Gastrocnemius medialis (tissue), 4 donors: ENCODE measurements around the gene PLEKHM2. TPM values are rescaled to one million over a fixed set of nuclear protein-coding genes. Genes with fewer than 3 reads are reported as not detected.

ENCODE experiments used
- ATAC-seq, 2 donors: fragments of 150-250 bp; one replicate each; pipeline ENCODE4 v1.9.1; 2016
- DNase-seq, 2 donors: peaks; one replicate each; pipeline ENCODE4 v3.0.0-alpha.2; 2019
- H3K27ac ChIP-seq, 4 donors: fragments of 200-600 bp; sonication (generic); 1 replicate in 1 of 4; 2 replicates in 3 of 4; pipeline ENCODE4 v1.5.1; 2016 to 2018; ENCODE audit warnings: mild to moderate bottlenecking in 2 of 4, moderate library complexity in 1 of 4
- H3K27me3 ChIP-seq, 3 donors: fragments of 200-600 bp; sonication (generic) in 2 of 3; 1 replicate in 1 of 3; 2 replicates in 2 of 3; pipeline versions ENCODE4 v1.5.1 to v1.6.0; 2016 to 2019; ENCODE audit warnings: mild to moderate bottlenecking in 1 of 3, moderate library complexity in 1 of 3
- H3K36me3 ChIP-seq, 2 donors: fragments of 200-600 bp; sonication (generic) in 1 of 2; one replicate each; pipeline ENCODE4 v1.5.1; 2017 to 2018
- H3K4me1 ChIP-seq, 2 donors: fragments of 200-600 bp; sonication (generic) in 1 of 2; one replicate each; pipeline ENCODE4 v1.5.1; 2016 to 2017; ENCODE audit warnings: mild to moderate bottlenecking in 2 of 2
- H3K4me3 ChIP-seq, 4 donors: fragments of 200-600 bp; sonication (generic) in 3 of 4; 1 replicate in 1 of 4; 2 replicates in 3 of 4; pipeline ENCODE4 v1.5.1; 2016 to 2019; ENCODE audit warnings: mild to moderate bottlenecking in 2 of 4
- H3K9me3 ChIP-seq, 3 donors: fragments of 200-600 bp; sonication (generic) in 2 of 3; 1 replicate in 1 of 3; 2 replicates in 2 of 3; pipeline ENCODE4 v1.5.1; 2016 to 2019
- POLR2A ChIP-seq, 2 donors: fragments of 450-650 bp; IDR thresholded peaks; one replicate each; pipeline ENCODE4 v1.6.1; 2017; ENCODE audit warnings: antibody characterized with exemption in 2 of 2, mild to moderate bottlenecking in 2 of 2, moderate library complexity in 2 of 2
- in situ Hi-C, 4 donors: fragments of 200-750 bp; cut with MboI; loops; one replicate each; pipeline versions ENCODE4 v1.15.0 to v1.8.0; 2017; ENCODE audit warnings: low sequenced_read_pairs in 4 of 4
- intact Hi-C: fragments of 100-400 bp; cut with DNase I; formaldehyde crosslinking; loops from one replicate; pipeline ENCODE4 v1.15.1; 2023; ENCODE audit warnings: low total_unique reads
- total RNA-seq, 4 donors: library from RNA; depleted of rRNA; stranded (reverse); fragments of >200 nt; gene quantifications; one replicate each; pipeline versions ENCODE4 v1.1.0 to v1.2.3, GENCODE V29; 2016
- TF ChIP-seq, protein P1 (sequence below), 5 experiments: fragments of 450-650 bp in 3 of 5; fragments of 200-600 bp in 2 of 5; sonication (generic) in 2 of 5; IDR thresholded peaks in 4 of 5; conservative IDR thresholded peaks in 1 of 5; 1 replicate in 4 of 5; 2 replicates in 1 of 5; pipeline ENCODE4 v1.5.1; 2016 to 2019; ENCODE audit warnings: antibody characterized with exemption in 5 of 5, mild to moderate bottlenecking in 3 of 5, moderate library complexity in 3 of 5

Gene PLEKHM2
- total RNA-seq, 4 donors from 2014 or later, result 86.7 to 170 (median 144) TPM

DNA sequence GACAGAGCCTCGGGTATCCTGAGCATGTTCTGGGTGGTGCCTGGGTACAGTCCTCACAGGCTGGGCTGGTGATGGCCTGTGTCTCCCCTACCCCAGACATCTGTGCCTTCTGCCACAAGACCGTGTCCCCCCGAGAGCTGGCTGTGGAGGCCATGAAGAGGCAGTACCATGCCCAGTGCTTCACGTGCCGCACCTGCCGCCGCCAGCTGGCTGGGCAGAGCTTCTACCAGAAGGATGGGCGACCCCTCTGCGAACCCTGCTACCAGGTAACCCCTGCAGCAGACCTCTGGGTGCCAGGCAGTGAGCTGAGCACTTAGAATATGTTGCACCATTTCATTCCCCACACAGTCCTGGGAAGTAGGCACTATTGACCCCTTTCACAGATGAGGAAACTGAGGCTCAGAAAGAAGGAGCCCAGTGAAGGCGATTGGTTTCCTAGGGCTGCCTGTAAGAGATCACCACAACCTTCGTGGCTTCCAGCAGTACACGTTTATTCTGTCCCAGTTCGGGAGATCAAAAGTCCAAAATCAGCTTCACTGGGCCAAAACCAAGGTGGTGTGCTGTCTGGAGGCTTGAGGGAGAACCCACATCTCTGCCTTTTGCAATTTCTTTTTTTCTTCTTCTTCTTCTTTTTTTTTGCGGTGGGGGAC, 86.3 kb downstream of the PLEKHM2 start:
- no peak for TF ChIP-seq POLR2A (IDR thresholded peaks at IDR 0.05)
- TF ChIP-seq, protein P1, sequence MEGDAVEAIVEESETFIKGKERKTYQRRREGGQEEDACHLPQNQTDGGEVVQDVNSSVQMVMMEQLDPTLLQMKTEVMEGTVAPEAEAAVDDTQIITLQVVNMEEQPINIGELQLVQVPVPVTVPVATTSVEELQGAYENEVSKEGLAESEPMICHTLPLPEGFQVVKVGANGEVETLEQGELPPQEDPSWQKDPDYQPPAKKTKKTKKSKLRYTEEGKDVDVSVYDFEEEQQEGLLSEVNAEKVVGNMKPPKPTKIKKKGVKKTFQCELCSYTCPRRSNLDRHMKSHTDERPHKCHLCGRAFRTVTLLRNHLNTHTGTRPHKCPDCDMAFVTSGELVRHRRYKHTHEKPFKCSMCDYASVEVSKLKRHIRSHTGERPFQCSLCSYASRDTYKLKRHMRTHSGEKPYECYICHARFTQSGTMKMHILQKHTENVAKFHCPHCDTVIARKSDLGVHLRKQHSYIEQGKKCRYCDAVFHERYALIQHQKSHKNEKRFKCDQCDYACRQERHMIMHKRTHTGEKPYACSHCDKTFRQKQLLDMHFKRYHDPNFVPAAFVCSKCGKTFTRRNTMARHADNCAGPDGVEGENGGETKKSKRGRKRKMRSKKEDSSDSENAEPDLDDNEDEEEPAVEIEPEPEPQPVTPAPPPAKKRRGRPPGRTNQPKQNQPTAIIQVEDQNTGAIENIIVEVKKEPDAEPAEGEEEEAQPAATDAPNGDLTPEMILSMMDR (IDR thresholded peaks at IDR 0.05 in 4 of 5, conservative IDR thresholded peaks at IDR 0.05 in 1 of 5), result no peak
- Histone ChIP-seq H3K27ac (no peak overlapping the region), H3K36me3 (no peaks in the 10 kb centered on the region), H3K4me3 (no peak overlapping the region), H3K4me1 (no peaks in the 10 kb centered on the region), H3K27me3 (no peaks in the 10 kb centered on the region), H3K9me3 (no peaks in the 10 kb centered on the region)
- no peak for ATAC-seq
- in situ Hi-C loops (no loop called here), intact Hi-C loops (no loop called here)
- no peak for DNase-seq

DNA sequence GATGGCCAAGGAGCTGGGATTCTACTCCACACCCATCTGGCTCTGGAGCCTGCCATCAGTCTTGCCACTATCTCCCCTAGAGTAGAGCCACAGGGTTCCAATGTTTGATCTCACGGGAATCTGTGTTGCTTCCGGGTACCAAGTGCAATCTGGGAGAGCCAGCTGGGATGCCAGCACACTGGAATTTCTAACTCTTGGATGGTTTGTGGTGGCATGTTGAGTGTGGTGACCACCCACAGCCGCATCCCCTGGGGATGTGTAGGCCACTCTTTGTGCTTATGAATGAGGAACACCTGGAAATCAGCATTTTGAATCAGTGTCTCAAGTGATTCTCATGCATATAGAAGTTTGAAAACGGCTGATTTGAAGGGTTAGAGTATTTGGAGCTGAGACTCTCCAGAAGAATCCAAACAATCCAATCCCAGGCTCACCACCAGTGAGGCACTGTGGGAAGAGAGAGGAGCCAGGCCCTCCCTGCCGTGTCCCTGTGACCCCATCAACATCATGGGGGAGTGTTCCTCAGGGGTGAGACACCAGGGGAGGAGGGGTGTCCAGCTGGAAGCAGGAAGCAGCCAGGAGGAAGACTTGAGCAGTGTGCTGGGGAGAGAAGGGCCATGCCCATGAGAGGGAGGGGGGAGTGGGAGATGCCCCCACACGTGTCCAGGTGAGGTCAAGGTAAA, 87.9 kb downstream of the PLEKHM2 start:
- ATAC-seq (no peak), DNase-seq (no peak)
- H3K36me3 ChIP-seq, result no peaks in the 10 kb centered on the region

DNA sequence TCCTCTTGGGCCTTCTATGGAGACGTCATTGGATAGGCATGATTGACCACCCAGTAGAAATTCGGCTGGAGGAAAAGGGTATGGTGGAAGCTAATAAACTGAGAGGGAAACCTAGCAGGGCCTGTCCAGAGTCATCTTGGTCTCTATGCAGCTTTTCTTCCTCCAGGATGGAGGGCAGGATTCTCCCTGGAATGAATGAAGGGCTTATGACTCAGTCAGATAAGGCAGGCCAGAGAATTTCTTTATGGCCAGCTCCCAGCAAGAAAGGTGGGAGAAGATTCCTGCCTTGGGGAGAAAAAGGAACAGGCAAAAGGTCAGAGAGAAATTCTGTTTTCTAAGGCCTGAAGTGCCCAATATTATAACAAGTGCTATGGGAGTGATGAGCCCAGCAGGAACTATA, 91.6 kb downstream of the PLEKHM2 start:
- intact Hi-C loops, result no loop called here
- no peak overlapping the region for H3K27ac ChIP-seq
- DNase-seq (no peak), ATAC-seq (no peak)
- no peak overlapping the region for H3K4me3 ChIP-seq
- H3K4me1 ChIP-seq, result no peaks in the 10 kb centered on the region
- no peaks in the 10 kb centered on the region for H3K9me3 ChIP-seq
- no peaks in the 10 kb centered on the region for H3K27me3 ChIP-seq
- no peak for TF ChIP-seq POLR2A (IDR thresholded peaks at IDR 0.05)
- TF ChIP-seq, protein P1 (IDR thresholded peaks at IDR 0.05 in 4 of 5, conservative IDR thresholded peaks at IDR 0.05 in 1 of 5), result no peak
- no peaks in the 10 kb centered on the region for H3K36me3 ChIP-seq
- in situ Hi-C loops, result no loop called here

More for the DNA sequence above, 87.9 kb downstream of the PLEKHM2 start:
- H3K4me3 ChIP-seq, result no peak overlapping the region
- intact Hi-C loops (no loop called here), in situ Hi-C loops (no loop called here)
- no peaks in the 10 kb centered on the region for H3K4me1 ChIP-seq
- H3K27me3 ChIP-seq, result no peaks in the 10 kb centered on the region
- no peak overlapping the region for H3K27ac ChIP-seq
- no peak for TF ChIP-seq POLR2A (IDR thresholded peaks at IDR 0.05)
- TF ChIP-seq, protein P1 (IDR thresholded peaks at IDR 0.05 in 4 of 5, conservative IDR thresholded peaks at IDR 0.05 in 1 of 5), result no peak
- no peaks in the 10 kb centered on the region for H3K9me3 ChIP-seq

DNA sequence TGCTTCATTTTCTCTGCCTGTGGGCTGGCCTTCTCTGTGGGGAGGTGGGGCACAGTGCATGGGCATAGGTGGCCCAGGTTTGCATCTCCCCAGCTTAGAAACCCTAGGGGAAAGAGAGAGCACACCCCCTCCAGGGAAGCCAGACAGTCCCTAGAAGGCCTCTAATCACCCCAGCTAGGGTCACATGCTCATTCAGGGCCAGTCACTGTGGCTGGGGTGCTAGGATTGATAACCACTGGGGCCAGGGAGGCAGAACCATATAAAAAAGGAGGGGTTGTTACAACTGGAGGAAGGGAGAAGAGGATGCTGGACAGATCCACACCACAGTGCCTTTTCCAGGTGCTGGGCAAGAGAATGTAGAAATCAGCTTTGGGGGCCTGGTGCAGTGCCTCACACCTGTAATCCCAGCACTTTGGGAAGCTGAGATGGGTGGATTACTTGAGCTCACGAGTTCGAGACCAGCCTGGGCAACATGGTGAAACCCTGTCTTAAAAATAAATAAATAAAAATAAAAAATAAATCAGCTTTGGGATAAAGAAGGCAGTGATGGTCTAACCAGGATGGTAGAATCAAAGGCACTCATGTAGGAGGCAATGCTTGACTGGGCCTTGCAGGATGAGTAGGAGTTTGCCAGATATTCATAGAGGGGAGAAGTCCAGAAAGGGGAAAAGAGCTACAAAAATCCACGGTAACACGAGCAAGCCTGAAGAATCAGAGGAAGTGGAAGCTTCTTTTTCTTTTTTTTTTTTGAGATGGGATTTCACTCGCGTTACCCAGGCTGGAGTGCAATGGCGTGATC, 94.0 kb downstream of the PLEKHM2 start:
- no peak for ATAC-seq
- H3K27ac ChIP-seq, result no peak overlapping the region
- intact Hi-C loops, result no loop called here

More for the DNA sequence above, 94.0 kb downstream of the PLEKHM2 start:
- DNase-seq, result no peak
- Histone ChIP-seq H3K27me3 (no peaks in the 10 kb centered on the region), H3K4me3 (no peak overlapping the region), H3K4me1 (no peaks in the 10 kb centered on the region), H3K36me3 (no peaks in the 10 kb centered on the region), H3K9me3 (no peaks in the 10 kb centered on the region)
- in situ Hi-C loops, result no loop called here
- TF ChIP-seq POLR2A (IDR thresholded peaks at IDR 0.05), result no peak
- TF ChIP-seq, protein P1 (IDR thresholded peaks at IDR 0.05 in 4 of 5, conservative IDR thresholded peaks at IDR 0.05 in 1 of 5), result no peak

Other genes with a start within 250 kb of the PLEKHM2 start
- 10 to 100 TPM in 1 of 4 donors, not detected in 3; 67.3 TPM for gene CTRC, start 245.9 kb upstream of the PLEKHM2 start, total RNA-seq
- not detected for gene CELA2A, start 227.6 kb upstream of the PLEKHM2 start, total RNA-seq
- not detected for gene CELA2B, start 208.2 kb upstream of the PLEKHM2 start, total RNA-seq
- gene CASP9, start 160.1 kb upstream of the PLEKHM2 start, total RNA-seq, result 1 to 10 TPM; 5.2 to 9.6 (median 8.0) TPM
- gene DNAJC16, start 157.5 kb upstream of the PLEKHM2 start, total RNA-seq, result 10 to 100 TPM; 20.0 to 43.1 (median 22.6) TPM
- gene AGMAT, start 99.3 kb upstream of the PLEKHM2 start, total RNA-seq, result 1 to 10 TPM in 3 of 4 donors, under 1 TPM in 1; 0.85 to 2.6 (median 2.0) TPM
- 10 to 100 TPM; 19.0 to 86.7 (median 34.2) TPM for gene DDI2, start 66.9 kb upstream of the PLEKHM2 start, total RNA-seq
- gene SLC25A34, start 51.9 kb downstream of the PLEKHM2 start, total RNA-seq, result 10 to 100 TPM in 3 of 4 donors, 1 to 10 TPM in 1; 7.8 to 17.2 (median 13.8) TPM
- gene TMEM82, start 58.2 kb downstream of the PLEKHM2 start, total RNA-seq, result under 1 TPM in 1 of 4 donors, not detected in 3; 0.33 TPM
- gene FBLIM1, start 74.5 kb downstream of the PLEKHM2 start, total RNA-seq, result 1 to 10 TPM; 1.4 to 3.9 (median 3.8) TPM
- 1 to 10 TPM; 1.2 to 2.4 (median 1.2) TPM for gene UQCRHL, start 123.3 kb downstream of the PLEKHM2 start, total RNA-seq
- 10 to 100 TPM; 21.7 to 55.5 (median 38.0) TPM for gene SPEN, start 163.4 kb downstream of the PLEKHM2 start, total RNA-seq